Effector CD4-positive, alpha-beta T cell (primary cell): ENCODE results near the gene TNKS1BP1.
"Not testable (repeated sequence)": the region's sequence is repeated elsewhere in the genome, so short reads cannot be mapped to it uniquely, and the experiment has no call there.

ENCODE experiments used
- DNase-seq: peaks from one replicate; pipeline ENCODE4 v3.0.0-alpha.2; 2020

Gene TNKS1BP1

GRCh38 chr11:57353036-57353435 lies 28.3 kb upstream of the TNKS1BP1 start:
- DNase-seq = no peak

DNA sequence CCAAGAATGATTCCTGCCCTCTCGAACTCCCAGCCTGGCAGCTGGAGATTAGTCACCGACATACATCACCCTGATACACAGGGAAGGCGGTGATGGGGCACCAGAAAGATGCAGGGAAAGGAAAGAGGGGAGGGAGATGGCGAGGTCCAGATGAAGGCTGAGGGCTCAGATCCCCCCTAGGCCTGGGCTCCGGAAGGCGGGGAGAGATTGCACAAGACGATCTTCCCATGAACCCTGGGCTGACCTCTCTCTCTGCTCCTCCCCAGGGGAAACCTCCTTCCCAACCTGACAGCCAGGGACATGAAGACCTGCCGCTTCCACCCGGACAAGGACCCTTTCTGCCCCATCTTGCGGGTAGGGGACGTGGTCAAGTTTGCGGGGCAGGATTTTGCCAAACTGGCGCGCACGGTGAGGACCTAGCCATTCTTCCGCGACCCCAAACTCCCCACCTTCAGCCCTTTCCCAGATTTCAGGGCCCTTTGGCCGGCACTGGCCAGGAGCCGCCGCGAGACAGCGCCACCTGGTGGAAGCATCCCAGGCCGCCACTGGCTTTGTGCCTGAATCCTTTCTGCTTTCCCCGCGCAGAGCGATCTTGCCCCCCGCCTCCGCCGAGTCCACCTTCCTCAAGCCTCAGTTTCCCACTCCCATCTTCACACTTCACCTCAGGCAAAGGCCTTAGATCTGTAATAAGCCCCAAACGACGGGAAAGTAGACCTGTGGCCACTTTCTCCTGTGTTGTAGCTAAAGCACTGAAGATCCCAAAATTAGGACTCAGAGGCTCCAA lies 24.9 kb upstream of the TNKS1BP1 start:
- DNase-seq = peak; percentile 53

GRCh38 chr11:57348636-57349313 lies 24.0 kb upstream of the TNKS1BP1 start:
- no peak for DNase-seq

DNA sequence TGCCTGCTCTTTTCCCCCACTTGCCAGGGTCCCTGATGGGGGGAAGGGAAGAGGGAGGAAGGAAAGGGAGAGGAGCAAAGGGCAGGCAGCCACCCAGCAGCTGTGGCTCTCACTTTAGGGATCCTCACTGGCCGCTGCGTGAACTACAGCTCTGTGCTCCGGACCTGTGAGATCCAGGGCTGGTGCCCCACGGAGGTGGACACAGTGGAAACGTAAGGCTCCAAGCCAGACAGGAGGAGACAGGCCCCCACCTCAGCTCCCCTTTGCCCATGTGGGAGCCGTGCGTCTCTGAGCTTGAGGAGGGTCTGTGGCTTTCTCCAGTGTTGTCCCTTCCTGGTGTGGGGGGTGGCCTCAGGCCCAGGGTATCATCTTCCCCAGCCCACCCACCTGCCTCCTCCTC lies 23.3 kb upstream of the TNKS1BP1 start:
- DNase-seq = no peak

DNA sequence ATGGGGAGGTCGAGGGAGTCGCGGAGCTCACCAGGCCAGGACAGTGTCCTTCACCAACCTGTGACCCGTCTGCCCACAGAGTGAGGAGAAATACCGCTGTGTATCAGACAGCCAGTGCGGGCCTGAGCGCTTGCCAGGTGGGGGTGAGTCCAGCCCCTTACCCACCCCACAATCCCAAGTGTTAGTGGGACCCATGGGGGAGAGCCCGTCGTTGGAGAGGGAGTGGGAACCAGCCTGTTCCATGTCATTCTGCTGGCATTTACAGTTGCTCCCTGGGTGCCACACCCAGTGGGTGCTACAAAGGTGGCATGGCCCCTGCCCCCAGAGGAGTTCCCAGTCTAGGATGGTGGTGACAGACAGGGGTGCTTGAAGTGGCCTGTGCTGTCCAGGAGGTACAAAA lies 22.6 kb upstream of the TNKS1BP1 start:
- DNase-seq = no peak

GRCh38 chr11:57345555-57346211 lies 20.9 kb upstream of the TNKS1BP1 start:
- peak; percentile 68 for DNase-seq

- DNase-seq = no peak
Observed at GRCh38 chr11:57344826-57345225, 20.1 kb upstream of the TNKS1BP1 start.

DNA sequence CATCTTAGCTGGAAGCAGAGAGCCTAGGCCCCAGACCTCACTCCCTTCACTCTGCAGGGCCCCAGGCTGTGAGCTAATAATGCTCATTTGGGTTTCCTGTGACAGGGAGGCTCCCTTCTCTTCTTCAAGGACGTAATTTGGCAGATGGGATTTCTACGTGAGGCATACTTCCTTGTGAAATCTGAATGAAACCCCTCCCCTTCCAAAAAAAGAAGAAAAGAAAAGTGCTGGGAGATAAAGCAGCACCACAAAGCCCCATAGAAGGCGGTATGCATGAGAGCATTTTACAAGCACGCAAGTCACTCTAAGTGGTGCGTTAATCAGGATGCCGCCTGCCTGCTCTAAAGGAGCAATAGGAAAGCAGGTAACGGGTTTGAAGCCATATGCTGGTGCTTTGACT lies 19.1 kb upstream of the TNKS1BP1 start:
- DNase-seq = no peak

DNA sequence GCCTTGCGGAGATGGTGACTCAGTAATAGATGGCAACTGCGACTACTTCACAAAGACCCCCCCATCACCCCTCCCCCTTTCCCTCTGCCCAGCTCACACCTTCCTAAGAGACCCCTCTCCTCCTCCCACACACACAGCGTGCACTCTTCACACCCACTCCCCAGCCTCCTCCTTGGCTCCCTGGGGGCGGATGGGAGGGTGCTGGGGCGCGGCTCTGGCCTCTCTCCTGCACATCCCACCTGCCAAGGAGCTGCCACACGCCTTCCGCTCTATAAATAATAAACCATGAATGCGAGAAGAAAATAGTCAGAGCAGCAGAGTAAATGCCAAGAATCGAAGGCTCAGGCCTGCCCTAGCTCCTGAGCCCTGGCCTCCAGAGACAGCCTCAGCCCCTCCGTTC lies 17.9 kb upstream of the TNKS1BP1 start:
- no peak for DNase-seq

GRCh38 chr11:57341250-57341808 lies 16.6 kb upstream of the TNKS1BP1 start:
- DNase-seq = no peak

- DNase-seq = no peak
Observed at GRCh38 chr11:57340039-57340615, 15.4 kb upstream of the TNKS1BP1 start.

GRCh38 chr11:57339328-57339727 lies 14.6 kb upstream of the TNKS1BP1 start:
- DNase-seq = no peak

DNA sequence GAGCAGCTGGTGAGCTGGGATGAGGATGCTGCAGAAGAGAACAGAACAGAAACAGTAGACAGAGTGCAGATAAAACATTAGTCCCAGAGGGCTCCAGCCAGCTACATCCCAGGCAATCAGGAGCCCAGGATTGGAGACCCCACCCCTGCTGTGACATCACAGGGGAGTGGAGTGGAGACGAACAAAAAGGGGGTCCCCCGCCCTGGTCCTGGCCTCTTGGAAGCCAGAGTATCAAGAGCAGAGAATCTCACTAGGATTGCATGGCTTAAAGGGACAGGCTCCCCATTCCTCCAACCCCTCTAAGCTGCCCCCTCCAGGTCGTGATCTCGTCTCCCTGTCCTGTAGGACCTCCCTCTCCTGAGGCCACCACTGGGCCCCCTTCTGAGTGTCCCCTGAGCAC lies 13.4 kb upstream of the TNKS1BP1 start, which contains the start of gene P2RX3:
TSS of gene P2RX3 (plus strand) at position 211 of the 400 bp plus-strand sequence. CDS start 199 bp downstream, outside the sequence.
- no peak for DNase-seq

DNA sequence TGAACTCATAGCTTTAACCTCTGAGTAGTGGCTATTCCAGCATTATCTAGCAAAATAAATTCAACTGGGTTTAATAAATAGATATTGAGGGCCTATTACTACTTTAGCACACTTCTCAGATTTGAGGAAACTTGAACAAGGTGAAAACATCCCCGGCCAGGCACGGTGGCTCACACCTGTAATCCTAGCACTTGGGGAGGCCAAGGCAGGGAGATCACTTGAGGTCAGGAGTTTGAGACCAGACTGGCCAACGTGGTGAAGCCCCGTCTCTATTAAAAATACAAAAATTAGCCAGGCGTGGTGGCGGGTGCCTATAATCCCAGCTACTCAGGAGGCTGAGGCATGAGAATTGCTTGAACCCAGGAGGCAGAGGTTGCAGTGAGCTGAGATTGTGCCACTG lies 12.1 kb upstream of the TNKS1BP1 start:
- DNase-seq = not testable (repeated sequence)

DNA sequence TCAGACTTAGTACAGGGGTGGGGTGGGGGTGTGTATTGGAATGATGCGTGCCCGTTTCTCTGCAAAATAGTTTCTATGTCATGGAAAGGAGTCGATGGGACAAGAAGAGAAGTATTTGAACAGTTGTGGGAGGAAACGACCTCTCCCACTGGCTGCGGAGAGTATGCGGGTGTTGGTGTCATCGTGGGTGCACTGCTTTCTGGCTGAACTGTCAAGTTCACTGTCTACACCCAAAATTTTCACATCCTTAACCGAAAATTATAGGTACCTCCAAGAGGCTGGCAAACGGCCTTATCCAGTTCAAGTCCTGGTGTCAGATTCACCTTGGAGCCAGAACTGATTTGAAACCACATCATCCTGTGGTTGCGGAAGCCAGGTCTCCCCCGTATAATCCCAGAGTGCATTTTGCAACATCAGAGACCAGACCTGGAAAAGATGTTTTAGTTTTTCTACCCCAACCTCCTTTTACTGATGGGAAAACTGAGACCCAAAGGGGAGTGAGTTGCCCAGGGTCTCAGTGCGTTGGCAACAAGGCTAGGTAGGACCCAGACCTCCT lies 11.4 kb upstream of the TNKS1BP1 start:
- no peak for DNase-seq

DNA sequence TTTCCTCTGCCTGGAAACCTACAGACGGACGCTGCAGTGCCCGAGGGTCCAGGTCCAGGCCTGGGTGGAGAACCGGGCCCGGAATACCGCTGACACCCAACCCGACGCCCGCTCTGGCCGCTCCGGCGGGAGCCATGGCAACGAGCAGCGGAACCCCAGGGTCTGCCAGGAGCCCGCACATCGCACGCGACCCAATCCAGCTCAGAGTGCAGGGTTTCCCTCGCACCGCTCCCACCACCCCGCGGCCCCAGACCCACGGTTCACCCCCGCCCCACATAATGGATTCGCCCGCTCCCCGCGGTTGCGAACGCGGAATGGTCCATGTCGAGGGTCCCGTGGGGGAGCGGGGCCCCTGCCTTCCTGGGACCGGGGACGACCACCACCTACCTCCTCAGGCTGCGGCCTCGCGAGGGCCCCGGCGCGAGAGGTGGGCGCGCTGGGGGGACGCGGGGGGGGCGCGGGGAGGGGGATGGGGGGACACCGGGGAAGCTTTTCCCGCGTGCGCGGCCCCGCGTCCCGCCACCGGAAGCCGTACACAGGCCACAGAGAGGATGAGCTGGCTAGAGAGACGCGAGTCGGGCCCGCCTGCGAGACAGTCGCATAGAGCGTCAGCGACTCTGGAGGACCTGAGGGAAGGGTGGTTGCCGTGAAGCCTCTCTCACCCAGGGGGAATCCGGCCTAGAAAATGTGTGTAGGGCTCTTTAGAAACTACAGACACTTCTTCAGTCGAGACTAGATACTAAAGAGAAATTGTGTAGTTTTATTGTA lies 10.8 kb upstream of the TNKS1BP1 start, which contains the start of gene SSRP1:
TSS of gene SSRP1 (minus strand) at position 550 of the 768 bp plus-strand sequence. CDS start 771 bp downstream, outside the sequence.
- peak; percentile 81 for DNase-seq

- no peak for DNase-seq
Observed at GRCh38 chr11:57335023-57335342, 10.2 kb upstream of the TNKS1BP1 start.

GRCh38 chr11:57332694-57333440 lies 8.1 kb upstream of the TNKS1BP1 start:
- DNase-seq = no peak

DNA sequence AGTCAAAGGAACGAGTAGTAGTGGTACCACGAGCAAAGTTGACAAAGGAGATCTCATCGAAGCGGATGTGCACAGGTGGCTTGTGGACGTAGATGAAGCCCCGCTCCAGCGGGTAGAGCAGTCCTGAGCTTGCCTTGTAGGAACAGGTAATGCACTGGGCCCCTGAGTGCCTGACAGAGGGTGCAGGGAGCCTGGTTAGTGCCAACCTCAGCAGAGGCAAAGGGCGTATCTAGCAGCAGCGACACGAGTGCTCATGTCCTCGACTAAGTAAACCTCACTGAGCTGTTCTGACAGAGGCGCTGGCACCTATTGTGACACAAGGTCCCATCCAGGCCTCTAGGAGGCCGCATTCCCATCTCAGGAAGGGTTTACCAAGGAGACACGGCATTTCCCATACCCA lies 7.0 kb upstream of the TNKS1BP1 start:
- no peak for DNase-seq

GRCh38 chr11:57330029-57330428 lies 5.3 kb upstream of the TNKS1BP1 start:
- no peak for DNase-seq

DNA sequence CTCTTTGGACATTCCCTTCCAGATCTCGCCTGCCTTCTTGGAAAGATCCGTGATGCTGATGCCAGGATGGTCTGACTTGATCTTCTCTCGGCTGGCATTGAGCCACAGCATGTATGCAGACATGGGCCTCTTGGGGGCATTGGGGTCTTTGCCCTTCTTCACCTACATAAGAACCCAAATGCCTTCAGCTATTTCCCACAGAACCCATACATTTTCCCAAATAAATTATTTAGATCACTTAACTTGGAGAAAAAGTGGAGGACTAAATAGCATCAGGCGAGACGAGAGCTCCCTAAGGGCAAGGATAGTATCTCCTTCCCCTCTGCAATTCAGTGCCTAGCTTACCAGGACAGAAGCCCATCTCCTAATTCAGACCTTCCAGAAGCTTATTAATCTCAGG lies 3.0 kb upstream of the TNKS1BP1 start:
- no peak for DNase-seq
